NCI-H82 (cell line): Measurements from ENCODE around the gene EFNB2.
A peak's percentile ranks its signal among the peaks of the same experiment; 100 is the strongest.

Source experiments
- DNase-seq: peaks from one replicate; lab custom pipeline; 2025; lab: John Stamatoyannopoulos, UW

EFNB2 gene

GRCh38 chr13:106500445-106500844 lies 35.0 kb downstream of the EFNB2 start:
- DNase-seq, result no peak

GRCh38 chr13:106499896-106500295 lies 35.6 kb downstream of the EFNB2 start:
- DNase-seq, result no peak

- DNase-seq, result no peak
Measured at GRCh38 chr13:106499113-106499512, 36.3 kb downstream of the EFNB2 start.

GRCh38 chr13:106498571-106498970 lies 36.9 kb downstream of the EFNB2 start:
- no peak for DNase-seq

GRCh38 chr13:106498158-106498557 lies 37.3 kb downstream of the EFNB2 start:
- DNase-seq, result no peak

GRCh38 chr13:106497079-106497478 lies 38.4 kb downstream of the EFNB2 start:
- no peak for DNase-seq

- DNase-seq, result no peak
Measured at GRCh38 chr13:106496072-106496997, 39.1 kb downstream of the EFNB2 start.

GRCh38 chr13:106494936-106495335 lies 40.5 kb downstream of the EFNB2 start:
- DNase-seq, result no peak

- DNase-seq, result peak; percentile 20
Measured at GRCh38 chr13:106494506-106494905, 41.0 kb downstream of the EFNB2 start.

- no peak for DNase-seq
Measured at GRCh38 chr13:106493533-106494220, 41.8 kb downstream of the EFNB2 start.

- no peak for DNase-seq
Measured at GRCh38 chr13:106492588-106493475, 42.6 kb downstream of the EFNB2 start.

- DNase-seq, result no peak
Measured at GRCh38 chr13:106491928-106492587, 43.4 kb downstream of the EFNB2 start.

GRCh38 chr13:106491463-106491862 lies 44.0 kb downstream of the EFNB2 start:
- no peak for DNase-seq

- no peak for DNase-seq
Measured at GRCh38 chr13:106490569-106491321, 44.7 kb downstream of the EFNB2 start.

GRCh38 chr13:106489849-106490568 lies 45.5 kb downstream of the EFNB2 start:
- no peak for DNase-seq

- no peak for DNase-seq
Measured at GRCh38 chr13:106488686-106489085, 46.8 kb downstream of the EFNB2 start.

- DNase-seq, result no peak
Measured at GRCh38 chr13:106488076-106488475, 47.4 kb downstream of the EFNB2 start.

GRCh38 chr13:106487129-106487528 lies 48.3 kb downstream of the EFNB2 start:
- no peak for DNase-seq

- no peak for DNase-seq
Measured at GRCh38 chr13:106486287-106486686, 49.2 kb downstream of the EFNB2 start.

GRCh38 chr13:106484537-106485193 lies 50.8 kb downstream of the EFNB2 start:
- DNase-seq, result no peak
